Spleen (tissue), 7 donors: ENCODE measurements around the gene NPRL2.

ENCODE experiments used
- POLR2A ChIP-seq, 3 donors: fragments of 450-650 bp; IDR thresholded peaks; one replicate each; pipeline ENCODE4 v1.5.1; 2017; ENCODE audit warnings: antibody characterized with exemption in 3 of 3, mild to moderate bottlenecking in 1 of 3
- TF ChIP-seq, protein P1 (sequence below), 11 experiments: fragments of 200-600 bp in 7 of 11; fragments of 450-650 bp in 4 of 11; sonication (generic) in 4 of 11; IDR thresholded peaks in 8 of 11; conservative IDR thresholded peaks in 3 of 11; 1 replicate in 7 of 11; 2 replicates in 4 of 11; pipeline versions ENCODE4 v1.4.0 to v1.8.0; 2016 to 2021; ENCODE audit warnings: antibody characterized with exemption in 11 of 11, inconsistent platforms in 4 of 11, mild to moderate bottlenecking in 1 of 11
- donor health status: DM: no; HTN: no; CAD: no; lungs with moderate emphysema.
- donor health status: DM: no; HTN: no; CAD: no.
- donor health status: DM: no; HTN: no; CAD: no.

GRCh38 chr3:50393061-50393460 lies 42.5 kb upstream of the NPRL2 start:
- TF ChIP-seq, protein P1, sequence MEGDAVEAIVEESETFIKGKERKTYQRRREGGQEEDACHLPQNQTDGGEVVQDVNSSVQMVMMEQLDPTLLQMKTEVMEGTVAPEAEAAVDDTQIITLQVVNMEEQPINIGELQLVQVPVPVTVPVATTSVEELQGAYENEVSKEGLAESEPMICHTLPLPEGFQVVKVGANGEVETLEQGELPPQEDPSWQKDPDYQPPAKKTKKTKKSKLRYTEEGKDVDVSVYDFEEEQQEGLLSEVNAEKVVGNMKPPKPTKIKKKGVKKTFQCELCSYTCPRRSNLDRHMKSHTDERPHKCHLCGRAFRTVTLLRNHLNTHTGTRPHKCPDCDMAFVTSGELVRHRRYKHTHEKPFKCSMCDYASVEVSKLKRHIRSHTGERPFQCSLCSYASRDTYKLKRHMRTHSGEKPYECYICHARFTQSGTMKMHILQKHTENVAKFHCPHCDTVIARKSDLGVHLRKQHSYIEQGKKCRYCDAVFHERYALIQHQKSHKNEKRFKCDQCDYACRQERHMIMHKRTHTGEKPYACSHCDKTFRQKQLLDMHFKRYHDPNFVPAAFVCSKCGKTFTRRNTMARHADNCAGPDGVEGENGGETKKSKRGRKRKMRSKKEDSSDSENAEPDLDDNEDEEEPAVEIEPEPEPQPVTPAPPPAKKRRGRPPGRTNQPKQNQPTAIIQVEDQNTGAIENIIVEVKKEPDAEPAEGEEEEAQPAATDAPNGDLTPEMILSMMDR (IDR thresholded peaks at IDR 0.05 in 8 of 11, conservative IDR thresholded peaks at IDR 0.05 in 3 of 11), result no peak
- TF ChIP-seq POLR2A (IDR thresholded peaks at IDR 0.05), result no peak
